Measurements from ENCODE around the gene QSER1.

DNA sequence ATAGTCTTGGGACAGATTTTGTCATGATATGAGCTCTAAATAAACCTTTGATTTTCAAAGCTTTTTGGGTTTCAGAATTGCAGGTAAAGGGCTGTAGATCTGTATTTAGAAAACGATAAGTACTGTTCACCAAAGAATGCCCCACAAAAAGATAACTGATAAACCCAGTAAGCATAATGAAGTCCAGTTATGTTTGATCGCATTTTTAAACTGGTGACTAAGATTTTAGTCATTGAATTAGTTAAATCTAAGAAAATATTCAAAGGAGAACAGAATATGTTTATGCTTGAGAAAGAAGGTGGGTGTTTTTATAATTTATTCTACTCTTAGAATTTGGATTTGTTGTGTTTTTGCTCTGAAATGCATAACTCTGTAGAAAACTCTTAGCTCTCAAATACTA is 134.6 kb downstream of the QSER1 start:
- TF ChIP-seq POLR2A (IDR thresholded peaks at IDR 0.05; ENCODE audit: low read length) = no peak
- no peak for TF ChIP-seq GATA1 (IDR thresholded peaks at IDR 0.05; ENCODE audit: low read depth, low read length)

Measured in erythroblast (primary cell).